ENCODE measurements around the gene RANBP10. TPM values are rescaled to one million over a fixed set of nuclear protein-coding genes. Genes with fewer than 3 reads are reported as not detected.
"Not testable (repeated sequence)": the region's sequence is repeated elsewhere in the genome, so short reads cannot be mapped to it uniquely, and the experiment has no call there.

Gene RANBP10
- total RNA-seq, 2 experiments from 2014 or later, result 23.1 to 23.2 TPM

GRCh38 chr16:67841816-67842508 lies 35.6 kb upstream of the RANBP10 start, which contains the start of gene THAP11:
THAP11 (plus strand) TSS chr16:67842320; CDS start chr16:67842555, 235 bp downstream.
- Mint-ChIP-seq H3K27me3 (no peaks in the 10 kb centered on the region), H3K27ac (peak within 1 kb of the TSS; percentile 98), H3K4me3 (peak within 1 kb of the TSS; percentile 95), H3K9me3 (no peaks in the 10 kb centered on the region), H3K36me3 (peaks cover 2% of the 10 kb centered on the region), H3K4me1 (peaks cover 27% of the 10 kb centered on the region)
- DNase-seq (peak; percentile 95), ATAC-seq (ENCODE audit: low read depth) (peak; percentile 51)
- POLR2A ChIA-PET, result interaction anchor here (0.9 to 3.4 kb wide), 3 partner anchors 8 to 94 kb away, joined by 3 to 16 read pairs (median 4); partner anchors contain the start of genes EDC4 and PSMB10

DNA sequence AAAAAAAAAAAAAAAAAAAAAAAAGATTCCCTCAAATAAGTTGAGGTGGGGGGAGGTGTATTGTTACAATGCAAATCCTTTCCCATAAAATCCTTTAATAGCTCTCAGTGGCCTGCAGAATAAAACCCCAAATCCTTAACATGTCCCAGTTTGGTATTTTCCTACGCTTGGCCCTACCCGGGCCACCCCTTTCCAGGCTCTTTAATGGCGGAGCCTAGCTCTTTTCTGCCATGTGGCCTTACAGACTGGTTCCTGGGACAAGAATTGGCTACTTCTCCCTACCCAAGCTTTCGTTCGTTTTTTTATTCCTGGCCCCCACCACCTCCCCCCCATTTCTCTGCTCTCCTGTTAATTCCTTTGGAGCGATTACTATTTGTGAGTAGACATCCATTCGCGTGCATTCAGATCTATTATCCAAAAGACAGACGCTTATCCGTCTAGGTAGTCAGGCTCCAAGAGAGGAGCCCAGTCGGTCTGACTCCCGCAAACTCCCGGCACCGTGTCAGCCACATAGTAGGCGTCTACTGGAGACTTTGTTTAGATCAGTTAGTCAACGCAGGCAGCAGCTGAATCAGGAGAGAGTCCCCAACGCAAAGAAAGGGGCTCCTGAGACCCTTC lies 34.9 kb upstream of the RANBP10 start:
- DNase-seq, result no peak
- Mint-ChIP-seq H3K4me1 (peaks cover 27% of the 10 kb centered on the region), H3K36me3 (peaks cover 2% of the 10 kb centered on the region), H3K27ac (peak overlapping the region; percentile 98), H3K9me3 (no peaks in the 10 kb centered on the region), H3K27me3 (no peaks in the 10 kb centered on the region), H3K4me3 (peak overlapping the region; percentile 92)
- POLR2A ChIA-PET, result interaction anchor here (0.6 to 0.9 kb wide), 4 partner anchors 32 to 234 kb away, joined by 3 to 5 read pairs (median 4); partner anchors contain the start of gene EDC4
- ATAC-seq (ENCODE audit: low read depth), result no peak

DNA sequence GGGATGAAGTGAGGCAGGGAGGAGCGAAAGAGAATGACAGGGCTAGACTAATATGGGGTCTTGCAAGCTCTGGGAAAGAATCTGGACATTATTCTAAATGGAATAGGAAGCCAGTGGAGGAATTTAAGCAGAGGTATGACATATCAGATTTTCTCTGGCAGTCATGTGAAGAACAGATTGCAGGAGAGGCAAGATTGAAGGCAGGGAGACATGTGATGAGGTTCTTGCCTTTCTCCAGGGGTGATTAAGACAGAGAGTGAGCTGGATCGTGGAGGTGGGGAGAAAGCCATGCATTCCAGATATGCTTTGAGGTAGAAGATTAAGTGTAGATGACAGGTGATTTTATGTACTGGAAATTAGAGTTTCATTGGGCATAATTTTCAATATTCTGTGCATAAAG lies 31.5 kb upstream of the RANBP10 start:
- H3K4me1 Mint-ChIP-seq, result peaks cover 15% of the 10 kb centered on the region
- H3K4me3 Mint-ChIP-seq, result no peak overlapping the region
- POLR2A ChIA-PET, result no interaction called here
- no peak for DNase-seq
- no peaks in the 10 kb centered on the region for H3K27me3 Mint-ChIP-seq
- no peak overlapping the region for H3K27ac Mint-ChIP-seq
- ATAC-seq (ENCODE audit: low read depth), result no peak
- H3K9me3 Mint-ChIP-seq, result no peaks in the 10 kb centered on the region
- no peaks in the 10 kb centered on the region for H3K36me3 Mint-ChIP-seq

DNA sequence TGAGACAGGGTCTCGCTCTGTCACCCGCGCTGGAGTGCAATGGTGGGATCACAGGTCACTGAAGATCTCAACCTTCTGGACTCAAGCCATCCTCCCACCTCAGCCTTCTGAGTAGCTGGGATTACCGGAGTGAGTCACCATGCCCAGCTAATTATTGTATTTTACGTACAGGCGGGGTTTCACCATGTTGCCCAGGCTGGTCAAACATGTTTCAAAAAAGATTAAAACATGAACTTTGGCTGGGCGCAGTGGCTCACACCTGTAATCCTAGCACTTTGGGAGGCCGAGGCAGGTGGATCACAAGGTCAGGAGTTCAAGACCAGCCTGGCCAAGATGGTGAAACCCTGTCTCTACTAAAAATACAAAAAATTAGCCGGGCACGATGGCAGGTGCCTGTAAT lies 30.8 kb upstream of the RANBP10 start:
- not testable (repeated sequence) for DNase-seq, H3K4me3 Mint-ChIP-seq

DNA sequence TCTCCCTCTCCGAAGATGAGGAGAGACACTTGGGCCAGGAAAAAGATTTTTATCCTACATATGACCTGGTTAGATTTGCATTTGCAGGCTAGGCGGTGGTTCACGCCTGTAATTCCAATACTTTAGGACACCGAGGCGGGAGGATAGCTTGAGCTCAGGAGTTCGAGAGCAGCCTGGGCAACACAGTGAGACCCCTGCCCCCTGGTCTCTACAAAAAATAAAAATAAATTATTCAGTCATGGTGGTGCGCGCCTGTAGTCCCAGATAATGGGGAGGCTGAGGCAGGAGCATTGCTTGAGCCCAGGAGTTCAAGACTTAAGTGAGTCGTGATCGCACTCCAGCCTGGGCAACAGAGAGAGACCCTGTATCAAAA lies 27.9 kb upstream of the RANBP10 start:
- POLR2A ChIA-PET, result interaction anchor here (0.6 to 2.4 kb wide), 12 partner anchors 8 to 313 kb away, joined by 3 to 21 read pairs (median 4); partner anchors contain the start of genes CENPT, NUTF2, PSMB10 and RANBP10
- no peak for DNase-seq
- no peak for ATAC-seq (ENCODE audit: low read depth)
- Mint-ChIP-seq H3K4me3 (peak overlapping the region; percentile 89), H3K4me1 (peaks cover 14% of the 10 kb centered on the region), H3K27me3 (no peaks in the 10 kb centered on the region), H3K9me3 (no peaks in the 10 kb centered on the region), H3K27ac (peak overlapping the region; percentile 85), H3K36me3 (peaks cover 9% of the 10 kb centered on the region)

More for the DNA sequence above, 30.8 kb upstream of the RANBP10 start:
- ATAC-seq (ENCODE audit: low read depth); H3K36me3 Mint-ChIP-seq; H3K9me3 Mint-ChIP-seq; POLR2A ChIA-PET; H3K27ac Mint-ChIP-seq; H3K27me3 Mint-ChIP-seq: not testable (repeated sequence)
- peaks cover 19% of the 10 kb centered on the region for H3K4me1 Mint-ChIP-seq

GRCh38 chr16:67833415-67834241 lies 27.3 kb upstream of the RANBP10 start:
- DNase-seq, result peak; percentile 94
- H3K9me3 Mint-ChIP-seq, result no peaks in the 10 kb centered on the region
- H3K4me1 Mint-ChIP-seq, result peaks cover 14% of the 10 kb centered on the region
- no peaks in the 10 kb centered on the region for H3K27me3 Mint-ChIP-seq
- peak overlapping the region; percentile 85 for H3K27ac Mint-ChIP-seq
- ATAC-seq (ENCODE audit: low read depth), result peak; percentile 98
- H3K36me3 Mint-ChIP-seq, result peaks cover 9% of the 10 kb centered on the region
- POLR2A ChIA-PET, result interaction anchor here (0.6 to 2.4 kb wide), 13 partner anchors 9 to 312 kb away, joined by 3 to 21 read pairs (median 4); partner anchors contain the start of genes CENPT, NUTF2, PSMB10 and RANBP10
- peak overlapping the region; percentile 89 for H3K4me3 Mint-ChIP-seq

DNA sequence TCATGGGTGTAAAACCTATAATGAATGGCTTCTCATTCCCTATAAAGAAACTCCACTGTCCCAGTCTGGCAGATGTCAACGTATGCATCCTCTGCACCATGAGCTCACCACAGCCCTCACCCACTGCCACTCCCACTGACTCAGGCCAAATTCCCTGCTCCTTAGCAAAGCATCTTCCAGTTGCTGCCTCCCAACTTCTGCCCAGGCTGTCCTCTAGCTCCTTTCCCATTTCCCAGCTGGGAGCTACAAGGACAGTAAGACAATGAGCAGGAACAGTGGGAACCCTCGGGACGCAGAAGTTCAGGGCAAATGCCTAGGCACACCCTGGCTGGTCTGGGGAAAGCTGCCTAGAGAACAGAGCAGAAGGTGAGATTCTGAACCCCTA lies 26.7 kb upstream of the RANBP10 start:
- DNase-seq (no peak), ATAC-seq (ENCODE audit: low read depth) (no peak)
- peak overlapping the region; percentile 85 for H3K27ac Mint-ChIP-seq
- POLR2A ChIA-PET, result interaction anchor here (0.6 to 2.4 kb wide), 9 partner anchors 10 to 312 kb away, joined by 3 to 21 read pairs (median 6); partner anchors contain the start of genes CENPT, NUTF2, PSMB10 and RANBP10
- H3K4me3 Mint-ChIP-seq, result peak overlapping the region; percentile 89
- H3K9me3 Mint-ChIP-seq, result no peaks in the 10 kb centered on the region
- H3K4me1 Mint-ChIP-seq, result peaks cover 14% of the 10 kb centered on the region
- no peaks in the 10 kb centered on the region for H3K27me3 Mint-ChIP-seq
- H3K36me3 Mint-ChIP-seq, result peaks cover 9% of the 10 kb centered on the region

GRCh38 chr16:67828651-67829050 lies 22.3 kb upstream of the RANBP10 start:
- POLR2A ChIA-PET, result no interaction called here
- H3K4me3 Mint-ChIP-seq, result no peak overlapping the region

DNA sequence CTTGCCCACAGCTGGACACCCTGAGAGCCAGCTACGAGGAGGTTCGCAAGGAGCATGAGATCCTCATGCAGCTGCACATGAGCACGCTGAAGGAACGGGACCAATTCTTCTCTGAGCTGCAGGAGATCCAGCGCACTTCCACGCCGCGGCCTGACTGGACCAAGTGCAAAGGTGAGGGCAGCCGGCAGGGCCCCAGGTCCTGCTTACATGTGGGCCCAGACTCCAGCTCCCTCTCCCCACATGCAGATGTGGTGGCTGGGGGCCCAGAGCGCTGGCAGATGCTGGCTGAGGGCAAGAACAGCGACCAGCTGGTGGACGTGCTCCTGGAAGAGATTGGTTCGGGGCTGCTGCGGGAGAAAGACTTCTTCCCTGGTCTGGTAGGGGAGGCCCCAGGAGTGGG lies 19.5 kb upstream of the RANBP10 start:
- Mint-ChIP-seq H3K9me3 (no peaks in the 10 kb centered on the region), H3K27ac (no peak overlapping the region), H3K4me1 (peaks cover 2% of the 10 kb centered on the region), H3K27me3 (no peaks in the 10 kb centered on the region), H3K4me3 (no peak overlapping the region), H3K36me3 (peaks cover 5% of the 10 kb centered on the region)
- ATAC-seq (ENCODE audit: low read depth) (no peak), DNase-seq (no peak)
- POLR2A ChIA-PET, result interaction anchor here (1.3 kb wide), 1 partner anchor 17 kb away, joined by 3 read pairs; no protein-coding TSS in a partner anchor

More at GRCh38 chr16:67828651-67829050, 22.3 kb upstream of the RANBP10 start:
- no peak overlapping the region for H3K27ac Mint-ChIP-seq
- H3K36me3 Mint-ChIP-seq, result peaks cover 9% of the 10 kb centered on the region
- no peak for DNase-seq
- H3K27me3 Mint-ChIP-seq, result no peaks in the 10 kb centered on the region
- no peaks in the 10 kb centered on the region for H3K9me3 Mint-ChIP-seq
- ATAC-seq (ENCODE audit: low read depth), result no peak
- peaks cover 10% of the 10 kb centered on the region for H3K4me1 Mint-ChIP-seq

DNA sequence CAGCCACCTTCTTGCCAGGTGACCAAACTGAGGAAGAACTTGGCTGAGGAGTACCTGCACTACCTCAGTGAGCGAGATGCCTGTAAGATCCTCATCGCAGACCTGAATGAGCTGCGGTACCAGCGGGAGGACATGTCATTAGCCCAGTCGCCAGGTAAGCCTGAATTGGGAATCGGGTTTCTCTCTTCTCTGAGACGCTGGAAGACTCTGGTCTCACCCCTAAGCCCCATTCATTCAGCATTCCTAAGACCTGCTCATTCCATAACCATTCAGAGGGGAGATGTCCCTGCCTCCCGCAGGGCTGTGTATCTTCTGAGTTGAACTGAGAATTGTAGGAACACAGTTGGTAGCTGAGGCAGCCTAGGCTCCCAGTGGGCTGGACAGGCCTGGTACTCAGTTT lies 18.8 kb upstream of the RANBP10 start:
- Mint-ChIP-seq H3K27me3 (no peaks in the 10 kb centered on the region), H3K4me3 (no peak overlapping the region), H3K4me1 (peaks cover 2% of the 10 kb centered on the region), H3K9me3 (no peaks in the 10 kb centered on the region), H3K36me3 (peaks cover 2% of the 10 kb centered on the region), H3K27ac (no peak overlapping the region)
- POLR2A ChIA-PET, result no interaction called here
- ATAC-seq (ENCODE audit: low read depth) (no peak), DNase-seq (no peak)

DNA sequence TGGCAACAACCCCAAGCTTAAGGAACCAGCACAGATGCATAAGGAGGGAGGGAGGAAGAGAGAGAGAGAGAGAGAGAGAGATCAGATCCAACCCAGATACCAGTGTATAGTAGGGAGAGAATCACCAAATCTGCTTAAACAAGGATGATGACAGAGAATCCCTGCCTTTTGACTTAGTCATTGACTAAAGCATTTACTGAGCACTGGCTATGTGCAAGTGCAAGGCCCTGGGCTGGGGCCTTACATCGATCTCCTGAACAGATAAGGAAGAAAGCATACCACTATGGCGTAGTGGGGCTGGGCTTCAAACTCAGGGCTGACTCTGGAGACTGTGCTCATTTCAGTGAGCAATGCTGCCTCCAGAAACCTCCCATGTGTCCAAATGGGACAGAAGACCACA lies 16.2 kb upstream of the RANBP10 start:
- POLR2A ChIA-PET, result no interaction called here
- H3K27me3 Mint-ChIP-seq, result no peaks in the 10 kb centered on the region
- H3K4me3 Mint-ChIP-seq, result no peak overlapping the region
- H3K4me1 Mint-ChIP-seq, result peaks cover 2% of the 10 kb centered on the region
- no peak overlapping the region for H3K27ac Mint-ChIP-seq
- H3K9me3 Mint-ChIP-seq, result no peaks in the 10 kb centered on the region
- no peaks in the 10 kb centered on the region for H3K36me3 Mint-ChIP-seq
- no peak for DNase-seq
- no peak for ATAC-seq (ENCODE audit: low read depth)

- no peak for DNase-seq
- peaks cover 2% of the 10 kb centered on the region for H3K27me3 Mint-ChIP-seq
- ATAC-seq (ENCODE audit: low read depth), result no peak
- H3K36me3 Mint-ChIP-seq, result no peaks in the 10 kb centered on the region
- H3K9me3 Mint-ChIP-seq, result no peaks in the 10 kb centered on the region
- H3K4me1 Mint-ChIP-seq, result peaks cover 7% of the 10 kb centered on the region
- POLR2A ChIA-PET, result no interaction called here
- H3K27ac Mint-ChIP-seq, result no peak overlapping the region
- H3K4me3 Mint-ChIP-seq, result no peak overlapping the region
These were observed 14.4 kb upstream of the RANBP10 start for GRCh38 chr16:67820608-67821259.

DNA sequence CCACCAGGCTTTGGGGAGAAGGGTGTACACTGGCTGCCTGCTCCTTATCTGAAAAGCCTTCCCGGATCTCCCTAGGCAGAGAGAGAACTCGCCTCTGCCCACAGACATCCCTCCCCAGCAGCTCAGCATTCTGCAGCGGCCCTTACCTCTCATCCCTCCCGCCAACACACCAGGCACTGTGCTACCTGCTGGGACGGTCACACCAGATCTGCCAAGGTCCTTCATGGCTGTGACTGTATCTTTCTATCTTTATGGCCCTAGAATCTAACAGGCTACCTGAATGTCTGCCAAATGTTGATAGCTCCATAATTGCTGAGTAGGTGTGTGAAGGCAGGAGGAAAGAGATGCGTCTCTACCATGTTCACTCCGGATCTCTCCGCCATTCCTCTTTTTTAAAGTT lies 8.2 kb upstream of the RANBP10 start:
- Mint-ChIP-seq H3K27ac (no peak overlapping the region), H3K4me1 (peaks cover 4% of the 10 kb centered on the region), H3K9me3 (no peaks in the 10 kb centered on the region), H3K27me3 (peaks cover 5% of the 10 kb centered on the region), H3K36me3 (no peaks in the 10 kb centered on the region), H3K4me3 (no peak overlapping the region)
- ATAC-seq (ENCODE audit: low read depth), result no peak
- POLR2A ChIA-PET, result no interaction called here
- no peak for DNase-seq
